Measurements from ENCODE around the gene SORBS1.

The SORBS1 gene

GRCh38 chr10:95373660-95374059 lies 187.5 kb downstream of the SORBS1 start:
- in situ Hi-C loops (cut with HindIII; ENCODE audit: low sequenced_read_pairs), result no loop called here
- TF ChIP-seq, protein P1, sequence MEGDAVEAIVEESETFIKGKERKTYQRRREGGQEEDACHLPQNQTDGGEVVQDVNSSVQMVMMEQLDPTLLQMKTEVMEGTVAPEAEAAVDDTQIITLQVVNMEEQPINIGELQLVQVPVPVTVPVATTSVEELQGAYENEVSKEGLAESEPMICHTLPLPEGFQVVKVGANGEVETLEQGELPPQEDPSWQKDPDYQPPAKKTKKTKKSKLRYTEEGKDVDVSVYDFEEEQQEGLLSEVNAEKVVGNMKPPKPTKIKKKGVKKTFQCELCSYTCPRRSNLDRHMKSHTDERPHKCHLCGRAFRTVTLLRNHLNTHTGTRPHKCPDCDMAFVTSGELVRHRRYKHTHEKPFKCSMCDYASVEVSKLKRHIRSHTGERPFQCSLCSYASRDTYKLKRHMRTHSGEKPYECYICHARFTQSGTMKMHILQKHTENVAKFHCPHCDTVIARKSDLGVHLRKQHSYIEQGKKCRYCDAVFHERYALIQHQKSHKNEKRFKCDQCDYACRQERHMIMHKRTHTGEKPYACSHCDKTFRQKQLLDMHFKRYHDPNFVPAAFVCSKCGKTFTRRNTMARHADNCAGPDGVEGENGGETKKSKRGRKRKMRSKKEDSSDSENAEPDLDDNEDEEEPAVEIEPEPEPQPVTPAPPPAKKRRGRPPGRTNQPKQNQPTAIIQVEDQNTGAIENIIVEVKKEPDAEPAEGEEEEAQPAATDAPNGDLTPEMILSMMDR (IDR thresholded peaks at IDR 0.05; ENCODE audit: low read depth, low read length), result no peak
- no peak overlapping the region for H3K4me3 ChIP-seq (ENCODE audit: low read depth, low read length)
- no peak for DNase-seq (ENCODE audit: low read depth, low spot score)

DNA sequence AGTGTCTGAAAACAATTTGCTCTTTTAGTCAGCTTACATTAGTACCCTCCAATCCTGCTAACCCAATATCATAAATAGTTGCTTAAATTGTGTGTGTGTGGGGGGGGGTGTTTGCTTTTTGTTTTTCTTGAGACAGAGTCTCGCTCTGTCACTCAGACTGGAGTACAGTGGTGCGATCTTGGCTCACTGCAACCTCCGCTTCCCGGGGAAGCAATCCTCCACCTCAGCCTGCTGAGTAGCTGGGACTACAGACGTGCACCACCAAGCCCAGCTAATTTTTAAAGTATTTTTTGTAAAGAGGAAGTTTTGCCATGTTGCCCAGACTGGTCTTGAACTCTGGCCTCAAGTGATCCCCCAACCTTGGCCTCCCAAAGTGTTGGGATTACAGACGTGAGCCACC lies 196.8 kb downstream of the SORBS1 start:
- H3K4me3 ChIP-seq (ENCODE audit: low read depth, low read length), result no peak overlapping the region
- DNase-seq (ENCODE audit: low read depth, low spot score), result no peak
- TF ChIP-seq, protein P1 (IDR thresholded peaks at IDR 0.05; ENCODE audit: low read depth, low read length), result no peak
- in situ Hi-C loops (cut with HindIII; ENCODE audit: low sequenced_read_pairs), result no loop called here

DNA sequence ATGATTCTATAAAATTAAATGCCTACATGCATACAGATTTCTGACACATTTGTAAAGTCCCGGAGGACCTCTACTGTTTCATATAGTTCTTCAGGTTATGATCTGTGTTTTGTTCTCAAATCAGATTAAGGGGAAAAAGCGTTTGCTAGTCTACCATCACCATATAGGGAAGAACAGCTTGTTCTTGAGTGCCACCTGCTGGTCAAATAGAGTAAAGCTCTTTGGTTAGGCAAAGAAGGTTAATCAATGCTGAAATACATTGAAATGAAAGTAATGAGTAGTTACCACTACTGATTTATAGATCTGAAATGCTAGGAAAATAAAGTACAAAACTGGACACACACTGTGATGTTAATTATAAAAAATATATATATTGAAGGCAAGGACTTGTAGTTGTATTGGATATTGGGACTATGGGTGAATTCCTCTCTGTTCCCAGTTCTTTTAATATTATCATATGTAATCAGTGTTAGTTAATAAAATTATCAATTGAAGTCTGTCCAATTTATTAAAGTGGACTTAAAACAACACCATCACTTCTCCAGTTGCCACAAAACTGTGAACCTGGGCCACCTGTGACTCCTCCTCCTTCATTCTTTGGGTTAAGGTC lies 197.8 kb downstream of the SORBS1 start:
- no peak overlapping the region for H3K4me3 ChIP-seq (ENCODE audit: low read depth, low read length)
- TF ChIP-seq, protein P1 (IDR thresholded peaks at IDR 0.05; ENCODE audit: low read depth, low read length), result peak; percentile 84
- in situ Hi-C loops (cut with HindIII; ENCODE audit: low sequenced_read_pairs), result no loop called here
- peak; percentile 73 for DNase-seq (ENCODE audit: low read depth, low spot score)

- TF ChIP-seq, protein P1 (IDR thresholded peaks at IDR 0.05; ENCODE audit: low read depth, low read length), result no peak
- no peak for DNase-seq (ENCODE audit: low read depth, low spot score)
- in situ Hi-C loops (cut with HindIII; ENCODE audit: low sequenced_read_pairs), result no loop called here
These were observed 201.0 kb downstream of the SORBS1 start for GRCh38 chr10:95360122-95360714.

DNA sequence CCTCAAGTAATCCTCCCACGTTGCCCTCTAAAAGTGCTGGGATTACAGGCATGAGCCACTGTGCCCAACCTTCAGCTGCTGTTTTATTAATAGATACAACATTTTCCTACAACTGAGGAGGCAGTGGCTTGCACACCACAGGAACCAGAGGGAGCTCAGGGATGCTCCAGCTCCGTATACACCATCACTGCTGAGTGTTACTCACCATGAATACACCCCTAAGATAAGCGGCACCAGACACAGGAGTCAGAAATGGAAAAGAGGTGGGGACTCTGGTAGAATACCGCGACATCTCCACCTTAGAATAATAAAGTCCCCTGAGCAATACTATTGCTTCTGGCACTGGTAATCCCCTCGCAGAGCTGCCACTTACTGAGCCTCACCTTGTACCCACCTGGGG lies 201.7 kb downstream of the SORBS1 start:
- in situ Hi-C loops (cut with HindIII; ENCODE audit: low sequenced_read_pairs), result no loop called here
- DNase-seq (ENCODE audit: low read depth, low spot score), result no peak
- TF ChIP-seq, protein P1 (IDR thresholded peaks at IDR 0.05; ENCODE audit: low read depth, low read length), result no peak
- H3K4me3 ChIP-seq (ENCODE audit: low read depth, low read length), result no peak overlapping the region

More at GRCh38 chr10:95360122-95360714, 201.0 kb downstream of the SORBS1 start:
- H3K4me3 ChIP-seq (ENCODE audit: low read depth, low read length), result no peak overlapping the region

- in situ Hi-C loops (cut with HindIII; ENCODE audit: low sequenced_read_pairs), result no loop called here
- TF ChIP-seq, protein P1 (IDR thresholded peaks at IDR 0.05; ENCODE audit: low read depth, low read length), result no peak
- no peak for DNase-seq (ENCODE audit: low read depth, low spot score)
- H3K4me3 ChIP-seq (ENCODE audit: low read depth, low read length), result no peak overlapping the region
These were observed 204.8 kb downstream of the SORBS1 start for GRCh38 chr10:95356190-95356955.

All from astrocyte of the spinal cord (primary cell).